H9 (cell line): ENCODE measurements around the gene PREX1. TPM values are rescaled to one million over a fixed set of nuclear protein-coding genes. Genes with fewer than 3 reads are reported as not detected.

Source experiments
- DNase-seq: peaks from one replicate; pipeline ENCODE4 v3.0.0-alpha.2; 2017
- H2AFZ ChIP-seq: one replicate; pipeline ENCODE4 v1.6.1; 2013; ENCODE audit warnings: mild to moderate bottlenecking, low read length, control low read depth, moderate library complexity
- H2AK5ac ChIP-seq: 2 replicates; pipeline ENCODE4 v1.6.1; 2013; ENCODE audit warnings: low read length, control low read depth, mixed read lengths; ENCODE audit not compliant: insufficient read length
- H2BK120ac ChIP-seq: one replicate; pipeline ENCODE4 v1.6.1; 2013; ENCODE audit warnings: low read depth, mild to moderate bottlenecking, low read length, control low read depth, inconsistent platforms; ENCODE audit not compliant: poor library complexity, severe bottlenecking
- H2BK12ac ChIP-seq: 2 replicates; pipeline ENCODE4 v1.6.1; 2013; ENCODE audit warnings: low read length, control low read depth, mixed read lengths, low read depth; ENCODE audit not compliant: insufficient read length
- H2BK15ac ChIP-seq: 2 replicates; pipeline ENCODE4 v1.6.1; 2013; ENCODE audit warnings: low read depth, low read length, control low read depth
- H2BK20ac ChIP-seq: one replicate; pipeline ENCODE4 v1.6.1; 2013; ENCODE audit warnings: low read depth, mild to moderate bottlenecking, low read length, control low read depth, inconsistent platforms; ENCODE audit not compliant: poor library complexity, severe bottlenecking
- H2BK5ac ChIP-seq: 2 replicates; pipeline ENCODE4 v1.6.1; 2013; ENCODE audit warnings: low read length, control low read depth, mixed read lengths; ENCODE audit not compliant: insufficient read length
- H3K14ac ChIP-seq: 2 replicates; pipeline ENCODE4 v1.6.1; 2013; ENCODE audit warnings: low read length, control low read depth; ENCODE audit not compliant: insufficient read depth
- H3K18ac ChIP-seq: 2 replicates; pipeline ENCODE4 v1.6.1; 2013; ENCODE audit warnings: low read depth, mild to moderate bottlenecking, mixed read lengths, low read length, control low read depth; ENCODE audit not compliant: insufficient read length
- H3K23ac ChIP-seq: 2 replicates; pipeline ENCODE4 v1.6.1; 2013; ENCODE audit warnings: low read length, control low read depth, mixed read lengths, low read depth; ENCODE audit not compliant: insufficient read length
- H3K23me2 ChIP-seq: 2 replicates; pipeline ENCODE4 v1.6.1; 2013; ENCODE audit warnings: low read depth, mild to moderate bottlenecking, mixed read lengths, low read length, control low read depth; ENCODE audit not compliant: insufficient read length, poor library complexity, severe bottlenecking
- H3K27ac ChIP-seq: 2 replicates; pipeline ENCODE4 v1.5.1; 2013; ENCODE audit warnings: low read length, control low read depth, mixed read lengths, low read depth; ENCODE audit not compliant: insufficient read length
- H3K27me3 ChIP-seq: 2 replicates; pipeline ENCODE4 v1.6.1; 2013; ENCODE audit warnings: low read length, control low read depth, inconsistent platforms; ENCODE audit not compliant: insufficient read depth
- H3K4ac ChIP-seq: 2 replicates; pipeline ENCODE4 v1.6.1; 2013; ENCODE audit warnings: low read depth, mild to moderate bottlenecking, control low read depth, inconsistent platforms, low read length, moderate library complexity
- H3K4me1 ChIP-seq: 2 replicates; pipeline ENCODE4 v1.6.1; 2013; ENCODE audit warnings: low read length, control low read depth, inconsistent platforms; ENCODE audit not compliant: insufficient read depth
- H3K4me2 ChIP-seq: 2 replicates; pipeline ENCODE4 v1.6.1; 2013; ENCODE audit warnings: low read length, control low read depth, mixed read lengths; ENCODE audit not compliant: insufficient read length, insufficient read depth
- H3K56ac ChIP-seq: 2 replicates; pipeline ENCODE4 v1.6.1; 2013; ENCODE audit warnings: low read depth, mild to moderate bottlenecking, mixed read lengths, low read length, control low read depth; ENCODE audit not compliant: insufficient read length
- H3K79me1 ChIP-seq: 2 replicates; pipeline ENCODE4 v1.6.1; 2013; ENCODE audit warnings: low read depth, mild to moderate bottlenecking, moderate library complexity, low read length, control low read depth, inconsistent platforms; ENCODE audit not compliant: insufficient read depth, poor library complexity, severe bottlenecking
- H3K79me2 ChIP-seq: 2 replicates; pipeline ENCODE4 v1.6.1; 2013; ENCODE audit warnings: low read length, control low read depth, inconsistent platforms; ENCODE audit not compliant: insufficient read depth
- H3K9ac ChIP-seq: 2 replicates; pipeline ENCODE4 v1.6.1; 2013; ENCODE audit warnings: low read length, control low read depth, mixed read lengths; ENCODE audit not compliant: insufficient read length; ENCODE audit errors: extremely low read depth
- H3K9me3 ChIP-seq: one replicate; pipeline ENCODE4 v1.6.1; 2013; ENCODE audit warnings: low read depth, low read length, inconsistent platforms; ENCODE audit not compliant: control insufficient read depth
- H3T11ph ChIP-seq: one replicate; pipeline ENCODE4 v1.6.1; 2013; ENCODE audit warnings: mild to moderate bottlenecking, low read length, control low read depth, inconsistent platforms
- H4K20me1 ChIP-seq: one replicate; pipeline ENCODE4 v1.6.1; 2013; ENCODE audit not compliant: control insufficient read depth, insufficient read length, insufficient read depth
- H4K5ac ChIP-seq: 2 replicates; pipeline ENCODE4 v1.6.1; 2013; ENCODE audit warnings: low read depth, mild to moderate bottlenecking, mixed read lengths, low read length, control low read depth; ENCODE audit not compliant: insufficient read length
- H4K8ac ChIP-seq: replicated peaks from 2 replicates; pipeline ENCODE4 v1.6.1; 2013; ENCODE audit warnings: low read length, control low read depth, mixed read lengths, low read depth; ENCODE audit not compliant: insufficient read length
- H4K91ac ChIP-seq: 2 replicates; pipeline ENCODE4 v1.6.1; 2013; ENCODE audit warnings: low read depth, mild to moderate bottlenecking, moderate library complexity, mixed read lengths, low read length, control low read depth; ENCODE audit not compliant: insufficient read length
- H3K27ac Mint-ChIP-seq, 3 experiments: 2 replicates in 2 of 3; 3 replicates in 1 of 3; pipeline ENCODE4 v1.8.0; 2020 to 2021; ENCODE audit warnings: mixed read lengths in 3 of 3, mild to moderate bottlenecking in 1 of 3, moderate library complexity in 1 of 3
- H3K27me3 Mint-ChIP-seq: 2 replicates; pipeline ENCODE4 v1.8.0; 2021; ENCODE audit warnings: low read depth, mild to moderate bottlenecking, moderate library complexity, mixed read lengths
- H3K36me3 Mint-ChIP-seq, 3 experiments: 2 replicates in 2 of 3; 3 replicates in 1 of 3; pipeline ENCODE4 v1.8.0; 2020 to 2021; ENCODE audit warnings: low read depth in 3 of 3, mixed read lengths in 3 of 3; ENCODE audit not compliant: insufficient read depth in 1 of 3
- H3K4me1 Mint-ChIP-seq, 2 experiments: 2 replicates each; pipeline ENCODE4 v1.8.0; 2020; ENCODE audit warnings: mixed read lengths in 2 of 2
- H3K4me3 Mint-ChIP-seq, 2 experiments: 2 replicates in 1 of 2; 3 replicates in 1 of 2; pipeline ENCODE4 v1.8.0; 2020 to 2021; ENCODE audit warnings: mild to moderate bottlenecking in 2 of 2, mixed read lengths in 2 of 2, moderate library complexity in 1 of 2
- H3K9me3 Mint-ChIP-seq, 2 experiments: 2 replicates in 1 of 2; 3 replicates in 1 of 2; pipeline ENCODE4 v1.8.0; 2020; ENCODE audit warnings: mild to moderate bottlenecking in 2 of 2, mixed read lengths in 2 of 2, moderate library complexity in 1 of 2
- CTCF ChIP-seq: fragments of 200-600 bp; sonication (generic); conservative IDR thresholded peaks from 3 replicates; pipeline ENCODE4 v1.8.0; 2021; ENCODE audit warnings: antibody characterized with exemption, mild to moderate bottlenecking
- total RNA-seq: library from RNA; stranded (reverse); gene quantifications from 2 replicates; pipeline ENCODE4 v1.2.1, GENCODE V29; 2021

The PREX1 gene
- total RNA-seq, 1 experiment from 2014 or later: 6.6 TPM

- Histone ChIP-seq H2BK15ac (no peak overlapping the region), H3K56ac (no peak overlapping the region), H3K4me1 (peaks cover 3% of the 10 kb centered on the region; the same call in 1 of the 2 replicates), H4K5ac (no peak overlapping the region), H2BK120ac (no peak overlapping the region), H2BK5ac (no peak overlapping the region), H2AK5ac (no peak overlapping the region), H3K23ac (no peak overlapping the region), H4K91ac (no peak overlapping the region), H3T11ph (no peak overlapping the region), H3K14ac (no peak overlapping the region), H3K79me2 (no peaks in the 10 kb centered on the region), H3K9me3 (no peaks in the 10 kb centered on the region), H4K8ac (no peak overlapping the region), H3K79me1 (no peaks in the 10 kb centered on the region), H3K27me3 (no peaks in the 10 kb centered on the region), H2BK12ac (no peak overlapping the region), H2BK20ac (no peak overlapping the region), H3K18ac (no peak overlapping the region), H3K9ac (no peak overlapping the region), H2AFZ (no peak overlapping the region), H3K4me2 (no peak overlapping the region), H3K27ac (no peak overlapping the region), H3K23me2 (no peaks in the 10 kb centered on the region), H4K20me1 (no peaks in the 10 kb centered on the region), H3K4ac (no peak overlapping the region)
- Mint-ChIP-seq H3K9me3 (no peaks in the 10 kb centered on the region; a peak in 1 of 5 replicates), H3K27ac (no peak overlapping the region), H3K4me1 (peaks cover 10 to 13% of the 10 kb centered on the region in 2 experiments), H3K27me3 (peaks cover 2% of the 10 kb centered on the region), H3K36me3 (no peaks in the 10 kb centered on the region; a peak in 1 of 7 replicates), H3K4me3 (no peak overlapping the region)
- no peak for TF ChIP-seq CTCF
- no peak for DNase-seq
Observed at GRCh38 chr20:48852609-48853008, 24.8 kb upstream of the PREX1 start.
